GM13977 (cell line): ENCODE measurements around the gene CRIP1.

Source experiments
- DNase-seq: peaks from one replicate; pipeline ENCODE4 v3.0.0; 2012; ENCODE audit warnings: low spot score
- CTCF ChIP-seq: IDR thresholded peaks from 2 replicates; pipeline ENCODE4 v1.5.1; 2012; ENCODE audit warnings: mild to moderate bottlenecking, control low read depth; ENCODE audit not compliant: insufficient read depth; ENCODE audit errors: extremely low read depth, missing control alignments
- in situ Hi-C: fragments of 300-500 bp; cut with MboI; formaldehyde crosslinking; loops from one replicate; pipeline ENCODE4 v1.12.0; 2022; ENCODE audit warnings: low sequenced_read_pairs, low pct_unique_long_range_greater_than_20kb, mixed read lengths, inconsistent platforms; ENCODE audit not compliant: unreplicated experiment

Gene CRIP1

GRCh38 chr14:105529569-105530284 is 43.0 kb downstream of the CRIP1 start:
- DNase-seq: peak; percentile 62
- no peak for TF ChIP-seq CTCF
- in situ Hi-C loops: no loop called here

GRCh38 chr14:105530285-105531087 is 43.8 kb downstream of the CRIP1 start:
- in situ Hi-C loops: no loop called here
- no peak for DNase-seq
- no peak for TF ChIP-seq CTCF

- no peak for DNase-seq
- no peak for TF ChIP-seq CTCF
- in situ Hi-C loops: no loop called here
Measured at GRCh38 chr14:105531088-105531893, 44.6 kb downstream of the CRIP1 start.

GRCh38 chr14:105531894-105532623 is 45.4 kb downstream of the CRIP1 start:
- in situ Hi-C loops: no loop called here
- DNase-seq: no peak
- TF ChIP-seq CTCF: no peak

- DNase-seq: peak; percentile 83
- in situ Hi-C loops: no loop called here
- peak; percentile 61 for TF ChIP-seq CTCF
Measured at GRCh38 chr14:105532735-105533141, 46.1 kb downstream of the CRIP1 start.

GRCh38 chr14:105533391-105533790 is 46.7 kb downstream of the CRIP1 start:
- DNase-seq: no peak
- no peak for TF ChIP-seq CTCF
- in situ Hi-C loops: no loop called here
